Prostate gland (tissue), 2 donors: Measurements from ENCODE around the gene SLC5A10.

Experiments used
- POLR2A ChIP-seq: fragments of 450-650 bp; IDR thresholded peaks from one replicate; pipeline ENCODE4 v1.6.1; 2016; ENCODE audit warnings: antibody characterized with exemption, mild to moderate bottlenecking
- TF ChIP-seq, protein P1 (sequence below), 4 experiments: fragments of 200-600 bp in 2 of 4; fragments of 450-650 bp in 2 of 4; sonication (generic) in 2 of 4; IDR thresholded peaks; 1 replicate in 3 of 4; 2 replicates in 1 of 4; pipeline ENCODE4 v1.5.1; 2016 to 2019; ENCODE audit warnings: antibody characterized with exemption in 4 of 4, mild to moderate bottlenecking in 2 of 4, moderate library complexity in 2 of 4

DNA sequence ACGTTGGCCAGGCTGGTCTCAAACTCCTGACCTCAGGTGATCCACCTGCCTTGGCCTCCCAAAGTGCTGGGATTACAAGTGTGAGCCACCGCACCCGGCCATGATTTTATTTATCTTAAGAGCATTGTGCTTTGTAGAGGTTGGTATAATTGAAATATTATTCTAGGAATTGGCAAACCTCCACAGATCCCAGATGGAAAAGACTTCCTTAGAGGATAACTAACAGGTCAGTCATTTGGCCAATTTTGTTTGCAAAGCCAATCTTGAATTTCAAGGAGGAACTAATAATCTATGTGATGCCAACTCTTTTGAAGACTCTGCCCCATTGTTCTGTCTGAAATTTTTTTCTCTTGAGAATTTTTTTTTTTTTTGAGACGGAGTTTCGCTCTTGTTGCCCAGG lies 46.7 kb upstream of the SLC5A10 start:
- no peak for TF ChIP-seq POLR2A
- TF ChIP-seq, protein P1, sequence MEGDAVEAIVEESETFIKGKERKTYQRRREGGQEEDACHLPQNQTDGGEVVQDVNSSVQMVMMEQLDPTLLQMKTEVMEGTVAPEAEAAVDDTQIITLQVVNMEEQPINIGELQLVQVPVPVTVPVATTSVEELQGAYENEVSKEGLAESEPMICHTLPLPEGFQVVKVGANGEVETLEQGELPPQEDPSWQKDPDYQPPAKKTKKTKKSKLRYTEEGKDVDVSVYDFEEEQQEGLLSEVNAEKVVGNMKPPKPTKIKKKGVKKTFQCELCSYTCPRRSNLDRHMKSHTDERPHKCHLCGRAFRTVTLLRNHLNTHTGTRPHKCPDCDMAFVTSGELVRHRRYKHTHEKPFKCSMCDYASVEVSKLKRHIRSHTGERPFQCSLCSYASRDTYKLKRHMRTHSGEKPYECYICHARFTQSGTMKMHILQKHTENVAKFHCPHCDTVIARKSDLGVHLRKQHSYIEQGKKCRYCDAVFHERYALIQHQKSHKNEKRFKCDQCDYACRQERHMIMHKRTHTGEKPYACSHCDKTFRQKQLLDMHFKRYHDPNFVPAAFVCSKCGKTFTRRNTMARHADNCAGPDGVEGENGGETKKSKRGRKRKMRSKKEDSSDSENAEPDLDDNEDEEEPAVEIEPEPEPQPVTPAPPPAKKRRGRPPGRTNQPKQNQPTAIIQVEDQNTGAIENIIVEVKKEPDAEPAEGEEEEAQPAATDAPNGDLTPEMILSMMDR (IDR thresholded peaks at IDR 0.05) = no peak
